Measurements from ENCODE around the gene SMPDL3B.

- no peak for TF ChIP-seq POLR2A (IDR thresholded peaks at IDR 0.05)
- TF ChIP-seq, protein P1, sequence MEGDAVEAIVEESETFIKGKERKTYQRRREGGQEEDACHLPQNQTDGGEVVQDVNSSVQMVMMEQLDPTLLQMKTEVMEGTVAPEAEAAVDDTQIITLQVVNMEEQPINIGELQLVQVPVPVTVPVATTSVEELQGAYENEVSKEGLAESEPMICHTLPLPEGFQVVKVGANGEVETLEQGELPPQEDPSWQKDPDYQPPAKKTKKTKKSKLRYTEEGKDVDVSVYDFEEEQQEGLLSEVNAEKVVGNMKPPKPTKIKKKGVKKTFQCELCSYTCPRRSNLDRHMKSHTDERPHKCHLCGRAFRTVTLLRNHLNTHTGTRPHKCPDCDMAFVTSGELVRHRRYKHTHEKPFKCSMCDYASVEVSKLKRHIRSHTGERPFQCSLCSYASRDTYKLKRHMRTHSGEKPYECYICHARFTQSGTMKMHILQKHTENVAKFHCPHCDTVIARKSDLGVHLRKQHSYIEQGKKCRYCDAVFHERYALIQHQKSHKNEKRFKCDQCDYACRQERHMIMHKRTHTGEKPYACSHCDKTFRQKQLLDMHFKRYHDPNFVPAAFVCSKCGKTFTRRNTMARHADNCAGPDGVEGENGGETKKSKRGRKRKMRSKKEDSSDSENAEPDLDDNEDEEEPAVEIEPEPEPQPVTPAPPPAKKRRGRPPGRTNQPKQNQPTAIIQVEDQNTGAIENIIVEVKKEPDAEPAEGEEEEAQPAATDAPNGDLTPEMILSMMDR (IDR thresholded peaks at IDR 0.05) = no peak
- TF ChIP-seq POLR2AphosphoS5 (IDR thresholded peaks at IDR 0.05) = no peak
- no peak for TF ChIP-seq EP300 (IDR thresholded peaks at IDR 0.05)
Measured at GRCh38 chr1:27957655-27958054, 22.9 kb downstream of the SMPDL3B start.

All from gastroesophageal sphincter (tissue), 3 donors.